Uterus (tissue), 2 donors: ENCODE data around the gene GALNT6.

Experiments
- POLR2A ChIP-seq, 2 donors: fragments of 450-650 bp; IDR thresholded peaks; one replicate each; pipeline ENCODE4 v1.6.1; 2016; ENCODE audit warnings: antibody characterized with exemption in 2 of 2, mild to moderate bottlenecking in 1 of 2, moderate library complexity in 1 of 2
- TF ChIP-seq, protein P1 (sequence below), 4 experiments: fragments of 200-600 bp in 2 of 4; fragments of 450-650 bp in 2 of 4; sonication (generic) in 2 of 4; IDR thresholded peaks; one replicate each; pipeline ENCODE4 v1.5.1; 2016 to 2019; ENCODE audit warnings: antibody characterized with exemption in 4 of 4, mild to moderate bottlenecking in 2 of 4, moderate library complexity in 1 of 4

DNA sequence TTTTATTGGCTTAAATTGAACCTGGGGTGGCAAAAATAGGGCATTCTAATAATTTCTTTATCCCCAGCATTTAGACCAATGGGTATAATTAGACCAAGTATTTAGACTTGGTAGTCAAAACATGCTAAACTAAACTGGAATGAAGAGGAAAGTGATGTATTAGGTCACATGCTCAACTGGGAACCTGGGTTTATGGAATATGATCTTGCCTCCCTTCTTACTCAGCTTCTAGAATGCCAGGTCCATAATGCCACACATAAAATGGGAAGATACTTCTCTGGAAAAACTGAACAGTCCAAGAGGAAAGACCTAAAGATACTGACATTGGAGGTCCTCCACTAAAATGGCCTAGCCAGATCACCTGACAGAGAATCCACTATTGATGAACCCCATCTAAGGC, 61.0 kb downstream of the GALNT6 start:
- TF ChIP-seq, protein P1, sequence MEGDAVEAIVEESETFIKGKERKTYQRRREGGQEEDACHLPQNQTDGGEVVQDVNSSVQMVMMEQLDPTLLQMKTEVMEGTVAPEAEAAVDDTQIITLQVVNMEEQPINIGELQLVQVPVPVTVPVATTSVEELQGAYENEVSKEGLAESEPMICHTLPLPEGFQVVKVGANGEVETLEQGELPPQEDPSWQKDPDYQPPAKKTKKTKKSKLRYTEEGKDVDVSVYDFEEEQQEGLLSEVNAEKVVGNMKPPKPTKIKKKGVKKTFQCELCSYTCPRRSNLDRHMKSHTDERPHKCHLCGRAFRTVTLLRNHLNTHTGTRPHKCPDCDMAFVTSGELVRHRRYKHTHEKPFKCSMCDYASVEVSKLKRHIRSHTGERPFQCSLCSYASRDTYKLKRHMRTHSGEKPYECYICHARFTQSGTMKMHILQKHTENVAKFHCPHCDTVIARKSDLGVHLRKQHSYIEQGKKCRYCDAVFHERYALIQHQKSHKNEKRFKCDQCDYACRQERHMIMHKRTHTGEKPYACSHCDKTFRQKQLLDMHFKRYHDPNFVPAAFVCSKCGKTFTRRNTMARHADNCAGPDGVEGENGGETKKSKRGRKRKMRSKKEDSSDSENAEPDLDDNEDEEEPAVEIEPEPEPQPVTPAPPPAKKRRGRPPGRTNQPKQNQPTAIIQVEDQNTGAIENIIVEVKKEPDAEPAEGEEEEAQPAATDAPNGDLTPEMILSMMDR (IDR thresholded peaks at IDR 0.05), result no peak
- TF ChIP-seq POLR2A (IDR thresholded peaks at IDR 0.05), result no peak
